HG02678 (cell line): Measurements from ENCODE around the gene MYO1F.
"Not testable (repeated sequence)": the region's sequence is repeated elsewhere in the genome, so short reads cannot be mapped to it uniquely, and the experiment has no call there.

Experiments
- ATAC-seq: cut with Tn5 transposase; IDR thresholded peaks from one replicate; pipeline ENCODE4 v1.9.1; 2021; ENCODE audit warnings: mild to moderate bottlenecking, moderate library complexity; ENCODE audit not compliant: unreplicated experiment

Gene MYO1F

GRCh38 chr19:8519388-8519787, 57.9 kb downstream of the MYO1F start:
- no peak for ATAC-seq

GRCh38 chr19:8518536-8518935, 58.7 kb downstream of the MYO1F start:
- ATAC-seq = no peak

GRCh38 chr19:8517551-8518442, 59.4 kb downstream of the MYO1F start:
- no peak for ATAC-seq

GRCh38 chr19:8515317-8515716, 61.9 kb downstream of the MYO1F start:
- ATAC-seq = no peak

- not testable (repeated sequence) for ATAC-seq
Observed at GRCh38 chr19:8514505-8515009, 62.7 kb downstream of the MYO1F start.

- ATAC-seq = peak; percentile 89
Observed at GRCh38 chr19:8513687-8514504, 63.3 kb downstream of the MYO1F start, which contains the start of gene ZNF414. ZNF414 (minus strand) TSS chr19:8514167; CDS start chr19:8514046, 121 bp downstream.

GRCh38 chr19:8513036-8513686, 64.1 kb downstream of the MYO1F start:
- no peak for ATAC-seq

- no peak for ATAC-seq
Observed at GRCh38 chr19:8512115-8512967, 64.9 kb downstream of the MYO1F start.

GRCh38 chr19:8511573-8512101, 65.6 kb downstream of the MYO1F start:
- no peak for ATAC-seq

GRCh38 chr19:8510589-8511115, 66.6 kb downstream of the MYO1F start:
- no peak for ATAC-seq

GRCh38 chr19:8506402-8506957, 70.8 kb downstream of the MYO1F start:
- ATAC-seq = peak; percentile 7

GRCh38 chr19:8505680-8506401, 71.4 kb downstream of the MYO1F start:
- peak; percentile 63 for ATAC-seq

- ATAC-seq = no peak
Observed at GRCh38 chr19:8504919-8505318, 72.3 kb downstream of the MYO1F start.

- ATAC-seq = no peak
Observed at GRCh38 chr19:8504171-8504570, 73.1 kb downstream of the MYO1F start.

GRCh38 chr19:8503510-8503909, 73.7 kb downstream of the MYO1F start:
- ATAC-seq = no peak

- ATAC-seq = no peak
Observed at GRCh38 chr19:8501981-8502380, 75.3 kb downstream of the MYO1F start.

- ATAC-seq = no peak
Observed at GRCh38 chr19:8501516-8501915, 75.7 kb downstream of the MYO1F start.

- no peak for ATAC-seq
Observed at GRCh38 chr19:8500158-8500557, 77.1 kb downstream of the MYO1F start.
